Measurements from ENCODE around the gene KLHL29. TPM values are rescaled to one million over a fixed set of nuclear protein-coding genes. Genes with fewer than 3 reads are reported as not detected.
A peak's percentile ranks its signal among the peaks of the same experiment; 100 is the strongest.

KLHL29 gene
- total and polyA plus RNA-seq, 2 of the 13 experiments (the other 11 are each of a cell fraction or from before 2014, with no cell fraction given) = 0.01 TPM; not detected in 1

DNA sequence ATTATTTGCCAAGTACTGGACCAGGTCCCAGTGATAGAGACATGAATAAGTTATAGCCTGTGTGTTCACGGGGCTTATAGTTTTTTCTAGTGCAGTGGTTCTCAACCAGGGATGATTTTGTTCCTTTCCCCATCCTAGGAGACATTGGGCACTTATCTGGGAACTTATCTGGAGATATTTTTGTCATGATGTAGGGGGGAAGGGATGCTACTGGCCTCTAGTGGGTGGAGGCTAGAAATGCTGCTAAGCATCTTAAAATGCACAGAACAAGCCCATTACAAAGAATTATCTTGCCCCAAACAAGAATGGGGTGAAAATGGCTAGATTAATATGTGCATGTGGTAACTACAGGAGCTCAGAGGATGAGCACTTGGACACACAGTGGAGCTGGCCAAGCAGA, 75.2 kb downstream of the KLHL29 start:
- H3K4me3 ChIP-seq (replicated peaks in 1 of 3; ENCODE audit: insufficient read depth in 1 of 3, low read depth in 2 of 3, low read length in 3 of 3) = no peak overlapping the region
- no peak overlapping the region for H3K27ac ChIP-seq (ENCODE audit: extremely low read length, insufficient read depth, low read length)
- no peak overlapping the region for H3K4me2 ChIP-seq (ENCODE audit: low read depth, low read length)
- in situ Hi-C loops (cut with HindIII; ENCODE audit: extremely low pct_ligation_motif_present, low pct_unique_long_range_greater_than_20kb) = no loop called here
- H3K9ac ChIP-seq (ENCODE audit: insufficient read depth, low read depth, low read length) = no peak overlapping the region
- ChIA-PET POLR2A (no interaction called here), CTCF (ENCODE audit: low intra/inter-chr PET ratio, low total read pairs) (interaction anchor here (2.0 kb wide), 1 partner anchor 261 kb away, joined by 11 read pairs; no protein-coding TSS in a partner anchor)
- no peak overlapping the region for H2AFZ ChIP-seq (ENCODE audit: low read length)
- FAIRE-seq = peak; percentile 58
- H3K36me3 ChIP-seq (replicated peaks in 1 of 2; ENCODE audit: control insufficient read depth in 1 of 2, insufficient read depth in 2 of 2, low read length in 2 of 2) = no peaks in the 10 kb centered on the region
- no peaks in the 10 kb centered on the region for H3K79me2 ChIP-seq (ENCODE audit: insufficient read depth, low read length)
- no peak for DNase-seq (ENCODE audit: low spot score)
- no TSS peak for BruUV-seq (replicated peaks)
- peak; percentile 57 for ATAC-seq
- no peaks in the 10 kb centered on the region for H4K20me1 ChIP-seq (ENCODE audit: insufficient read depth, low read length)
- 16% methylated on average over 1 of the region's 1 CpG for WGBS (ENCODE audit: low lambda C conversion rate)
- no peaks in the 10 kb centered on the region for H3K4me1 ChIP-seq (ENCODE audit: insufficient read depth, low read length)
- H3K27me3 ChIP-seq (ENCODE audit: control insufficient read depth in 1 of 2, insufficient read depth in 2 of 2, low read length in 2 of 2) = peaks cover 2 to 11% of the 10 kb centered on the region in 2 experiments; a peak in 3 of 5 replicates
- intact Hi-C loops (cut with micrococcal nuclease; ENCODE audit: unreplicated experiment) = loop anchor here (5.0 to 10.0 kb wide), 2 partner anchors 555 to 1103 kb away; no protein-coding TSS in a partner anchor
- no peaks in the 10 kb centered on the region for H3K9me3 ChIP-seq (ENCODE audit: low read length)
- TF ChIP-seq, protein P1, sequence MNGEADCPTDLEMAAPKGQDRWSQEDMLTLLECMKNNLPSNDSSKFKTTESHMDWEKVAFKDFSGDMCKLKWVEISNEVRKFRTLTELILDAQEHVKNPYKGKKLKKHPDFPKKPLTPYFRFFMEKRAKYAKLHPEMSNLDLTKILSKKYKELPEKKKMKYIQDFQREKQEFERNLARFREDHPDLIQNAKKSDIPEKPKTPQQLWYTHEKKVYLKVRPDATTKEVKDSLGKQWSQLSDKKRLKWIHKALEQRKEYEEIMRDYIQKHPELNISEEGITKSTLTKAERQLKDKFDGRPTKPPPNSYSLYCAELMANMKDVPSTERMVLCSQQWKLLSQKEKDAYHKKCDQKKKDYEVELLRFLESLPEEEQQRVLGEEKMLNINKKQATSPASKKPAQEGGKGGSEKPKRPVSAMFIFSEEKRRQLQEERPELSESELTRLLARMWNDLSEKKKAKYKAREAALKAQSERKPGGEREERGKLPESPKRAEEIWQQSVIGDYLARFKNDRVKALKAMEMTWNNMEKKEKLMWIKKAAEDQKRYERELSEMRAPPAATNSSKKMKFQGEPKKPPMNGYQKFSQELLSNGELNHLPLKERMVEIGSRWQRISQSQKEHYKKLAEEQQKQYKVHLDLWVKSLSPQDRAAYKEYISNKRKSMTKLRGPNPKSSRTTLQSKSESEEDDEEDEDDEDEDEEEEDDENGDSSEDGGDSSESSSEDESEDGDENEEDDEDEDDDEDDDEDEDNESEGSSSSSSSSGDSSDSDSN (CRISPR knock-in tag; IDR thresholded peaks at IDR 0.05) = no peak
- TF ChIP-seq, protein P2, sequence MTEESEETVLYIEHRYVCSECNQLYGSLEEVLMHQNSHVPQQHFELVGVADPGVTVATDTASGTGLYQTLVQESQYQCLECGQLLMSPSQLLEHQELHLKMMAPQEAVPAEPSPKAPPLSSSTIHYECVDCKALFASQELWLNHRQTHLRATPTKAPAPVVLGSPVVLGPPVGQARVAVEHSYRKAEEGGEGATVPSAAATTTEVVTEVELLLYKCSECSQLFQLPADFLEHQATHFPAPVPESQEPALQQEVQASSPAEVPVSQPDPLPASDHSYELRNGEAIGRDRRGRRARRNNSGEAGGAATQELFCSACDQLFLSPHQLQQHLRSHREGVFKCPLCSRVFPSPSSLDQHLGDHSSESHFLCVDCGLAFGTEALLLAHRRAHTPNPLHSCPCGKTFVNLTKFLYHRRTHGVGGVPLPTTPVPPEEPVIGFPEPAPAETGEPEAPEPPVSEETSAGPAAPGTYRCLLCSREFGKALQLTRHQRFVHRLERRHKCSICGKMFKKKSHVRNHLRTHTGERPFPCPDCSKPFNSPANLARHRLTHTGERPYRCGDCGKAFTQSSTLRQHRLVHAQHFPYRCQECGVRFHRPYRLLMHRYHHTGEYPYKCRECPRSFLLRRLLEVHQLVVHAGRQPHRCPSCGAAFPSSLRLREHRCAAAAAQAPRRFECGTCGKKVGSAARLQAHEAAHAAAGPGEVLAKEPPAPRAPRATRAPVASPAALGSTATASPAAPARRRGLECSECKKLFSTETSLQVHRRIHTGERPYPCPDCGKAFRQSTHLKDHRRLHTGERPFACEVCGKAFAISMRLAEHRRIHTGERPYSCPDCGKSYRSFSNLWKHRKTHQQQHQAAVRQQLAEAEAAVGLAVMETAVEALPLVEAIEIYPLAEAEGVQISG (CRISPR knock-in tag; IDR thresholded peaks at IDR 0.05) = peak; percentile 71
- TF ChIP-seq, protein P3, sequence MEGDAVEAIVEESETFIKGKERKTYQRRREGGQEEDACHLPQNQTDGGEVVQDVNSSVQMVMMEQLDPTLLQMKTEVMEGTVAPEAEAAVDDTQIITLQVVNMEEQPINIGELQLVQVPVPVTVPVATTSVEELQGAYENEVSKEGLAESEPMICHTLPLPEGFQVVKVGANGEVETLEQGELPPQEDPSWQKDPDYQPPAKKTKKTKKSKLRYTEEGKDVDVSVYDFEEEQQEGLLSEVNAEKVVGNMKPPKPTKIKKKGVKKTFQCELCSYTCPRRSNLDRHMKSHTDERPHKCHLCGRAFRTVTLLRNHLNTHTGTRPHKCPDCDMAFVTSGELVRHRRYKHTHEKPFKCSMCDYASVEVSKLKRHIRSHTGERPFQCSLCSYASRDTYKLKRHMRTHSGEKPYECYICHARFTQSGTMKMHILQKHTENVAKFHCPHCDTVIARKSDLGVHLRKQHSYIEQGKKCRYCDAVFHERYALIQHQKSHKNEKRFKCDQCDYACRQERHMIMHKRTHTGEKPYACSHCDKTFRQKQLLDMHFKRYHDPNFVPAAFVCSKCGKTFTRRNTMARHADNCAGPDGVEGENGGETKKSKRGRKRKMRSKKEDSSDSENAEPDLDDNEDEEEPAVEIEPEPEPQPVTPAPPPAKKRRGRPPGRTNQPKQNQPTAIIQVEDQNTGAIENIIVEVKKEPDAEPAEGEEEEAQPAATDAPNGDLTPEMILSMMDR (CRISPR knock-in tag; IDR thresholded peaks at IDR 0.05) = peak; percentile 50
- TF ChIP-seq FOXK2 (IDR thresholded peaks at IDR 0.05) (no peak), FIP1L1 (IDR thresholded peaks at IDR 0.05; ENCODE audit: borderline replicate concordance, insufficient read depth, low read depth, low read length) (no peak), SNAPC2 (CRISPR knock-in tag; IDR thresholded peaks at IDR 0.05) (no peak), ZNF749 (CRISPR knock-in tag; IDR thresholded peaks at IDR 0.05; ENCODE audit: borderline replicate concordance) (no peak), STAG1 (CRISPR knock-in tag; IDR thresholded peaks at IDR 0.05) (peak; percentile 63), PHB2 (IDR thresholded peaks at IDR 0.05; ENCODE audit: partially characterized antibody) (no peak), SMC3 (IDR thresholded peaks at IDR 0.05; ENCODE audit: low read length) (0 out of 2 replicates have a peak, but pooled peaks have one; percentile 3), ZNF629 (CRISPR knock-in tag; conservative IDR thresholded peaks at IDR 0.05) (0 out of 2 replicates have a peak, but pooled peaks have one; percentile 8), AHR (CRISPR knock-in tag; IDR thresholded peaks at IDR 0.05) (no peak)
- TF ChIP-seq, protein P4, sequence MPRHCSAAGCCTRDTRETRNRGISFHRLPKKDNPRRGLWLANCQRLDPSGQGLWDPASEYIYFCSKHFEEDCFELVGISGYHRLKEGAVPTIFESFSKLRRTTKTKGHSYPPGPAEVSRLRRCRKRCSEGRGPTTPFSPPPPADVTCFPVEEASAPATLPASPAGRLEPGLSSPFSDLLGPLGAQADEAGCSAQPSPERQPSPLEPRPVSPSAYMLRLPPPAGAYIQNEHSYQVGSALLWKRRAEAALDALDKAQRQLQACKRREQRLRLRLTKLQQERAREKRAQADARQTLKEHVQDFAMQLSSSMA (CRISPR knock-in tag; IDR thresholded peaks at IDR 0.05) = no peak
- TF ChIP-seq, protein P5, sequence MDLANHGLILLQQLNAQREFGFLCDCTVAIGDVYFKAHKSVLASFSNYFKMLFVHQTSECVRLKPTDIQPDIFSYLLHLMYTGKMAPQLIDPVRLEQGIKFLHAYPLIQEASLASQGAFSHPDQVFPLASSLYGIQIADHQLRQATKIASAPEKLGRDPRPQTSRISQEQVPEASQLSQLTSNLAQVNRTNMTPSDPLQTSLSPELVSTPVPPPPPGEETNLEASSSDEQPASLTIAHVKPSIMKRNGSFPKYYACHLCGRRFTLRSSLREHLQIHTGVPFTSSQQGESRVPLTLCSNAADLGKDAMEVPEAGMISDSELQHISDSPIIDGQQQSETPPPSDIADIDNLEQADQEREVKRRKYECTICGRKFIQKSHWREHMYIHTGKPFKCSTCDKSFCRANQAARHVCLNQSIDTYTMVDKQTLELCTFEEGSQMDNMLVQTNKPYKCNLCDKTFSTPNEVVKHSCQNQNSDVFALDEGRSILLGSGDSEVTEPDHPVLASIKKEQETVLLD (CRISPR knock-in tag; IDR thresholded peaks at IDR 0.05; ENCODE audit: low read depth) = no peak

All from HepG2 (cell line).